Measurements from ENCODE around the gene PIAS4. TPM values are rescaled to one million over a fixed set of nuclear protein-coding genes. Genes with fewer than 3 reads are reported as not detected.

Gene PIAS4
- total and polyA plus RNA-seq, 9 of the 15 experiments (the other 6 are each of a cell fraction or from before 2014, with no cell fraction given) = 0.27 to 34.9 (median 14.4) TPM

DNA sequence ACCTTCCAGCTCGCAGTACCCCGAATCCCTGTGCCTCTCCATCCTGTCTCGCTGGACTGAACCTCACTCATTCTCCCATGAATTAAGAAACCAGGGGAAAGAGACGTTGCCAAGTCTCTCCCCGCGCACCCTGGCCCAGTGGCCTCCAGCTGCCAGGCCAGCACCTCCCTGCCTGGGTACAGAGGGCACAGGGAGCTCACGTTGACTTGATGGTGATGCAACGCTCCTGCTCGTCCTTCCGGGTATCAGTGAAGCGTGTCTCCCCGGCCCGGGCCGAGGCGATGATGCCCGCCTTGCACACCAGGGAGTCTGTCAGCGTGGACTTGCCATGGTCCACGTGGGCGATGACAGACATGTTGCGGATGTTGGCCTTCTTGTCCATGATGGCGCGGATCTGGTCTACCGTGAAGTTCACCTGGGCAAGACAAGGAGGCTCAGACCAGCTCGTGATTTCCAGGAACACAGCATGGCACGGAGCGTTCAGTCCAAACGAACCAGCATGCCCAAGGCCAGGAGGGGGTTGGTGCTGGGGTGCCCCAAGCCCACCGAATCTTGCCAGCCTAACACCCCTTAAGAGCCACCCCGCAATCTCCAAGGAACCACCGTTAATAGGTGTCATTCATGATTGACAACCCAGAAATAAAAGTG, 23.5 kb upstream of the PIAS4 start (continued):
- peak; percentile 88 for TF ChIP-seq ARID4B (CRISPR knock-in tag; IDR thresholded peaks at IDR 0.05)
- no peak for TF ChIP-seq ZNF41 (CRISPR knock-in tag; conservative IDR thresholded peaks at IDR 0.05)
- no peak for TF ChIP-seq ZNF282 (CRISPR knock-in tag; IDR thresholded peaks at IDR 0.05)
- no peak for TF ChIP-seq HMBOX1 (IDR thresholded peaks at IDR 0.05)
- TF ChIP-seq MCM5 (IDR thresholded peaks at IDR 0.05; ENCODE audit: low read depth) = no peak
- TF ChIP-seq ZFX (CRISPR knock-in tag; IDR thresholded peaks at IDR 0.05) = no peak
- no peak for TF ChIP-seq PPARD (CRISPR knock-in tag; IDR thresholded peaks at IDR 0.05)
- TF ChIP-seq IRF2 (CRISPR knock-in tag; IDR thresholded peaks at IDR 0.05) = peak; percentile 66; the same call in 1 of the 2 replicates
- TF ChIP-seq SAFB (IDR thresholded peaks at IDR 0.05; ENCODE audit: borderline replicate concordance, low read depth, low read length) = no peak
- TF ChIP-seq FIP1L1 (IDR thresholded peaks at IDR 0.05; ENCODE audit: low read depth, low read length, poor library complexity, severe bottlenecking) = peak; percentile 46
- no peak for TF ChIP-seq POLR3A (IDR thresholded peaks at IDR 0.05; ENCODE audit: borderline replicate concordance, extremely low read depth, insufficient read depth, insufficient read length)
- no peak for TF ChIP-seq ZNF766 (CRISPR knock-in tag; conservative IDR thresholded peaks at IDR 0.05)
- TF ChIP-seq SAP30 (IDR thresholded peaks at IDR 0.05; ENCODE audit: borderline replicate concordance, insufficient read depth, low read depth, low read length, poor library complexity, severe bottlenecking) = peak; percentile 64
- no peak for TF ChIP-seq RHOXF2B (CRISPR knock-in tag; conservative IDR thresholded peaks at IDR 0.05)
- TF ChIP-seq CHD1 (IDR thresholded peaks at IDR 0.05; ENCODE audit: low read length) = peak; percentile 28
- TF ChIP-seq ZBTB1 (CRISPR knock-in tag; IDR thresholded peaks at IDR 0.05; ENCODE audit: borderline replicate concordance, low read depth) = no peak
- 0 out of 2 replicates have a peak, but pooled peaks have one; percentile 22 for TF ChIP-seq MXI1 (IDR thresholded peaks at IDR 0.05; ENCODE audit: low read depth, low read length)
- no peak for TF ChIP-seq BDP1 (IDR thresholded peaks at IDR 0.05; ENCODE audit: insufficient read depth, insufficient read length)
- TF ChIP-seq SMARCE1 (IDR thresholded peaks at IDR 0.05) = no peak
- no peak for TF ChIP-seq RBM15 (IDR thresholded peaks at IDR 0.05; ENCODE audit: insufficient read depth, low read length)
- no peak for TF ChIP-seq NR2C1 (IDR thresholded peaks at IDR 0.05)
- TF ChIP-seq NR2C1 (tag; IDR thresholded peaks at IDR 0.05) = no peak
- TF ChIP-seq RBM17 (IDR thresholded peaks at IDR 0.05; ENCODE audit: borderline replicate concordance, low read depth, low read length) = no peak
- no peak for TF ChIP-seq MTA2 (IDR thresholded peaks at IDR 0.05; ENCODE audit: low read depth)
- TF ChIP-seq, protein P1, sequence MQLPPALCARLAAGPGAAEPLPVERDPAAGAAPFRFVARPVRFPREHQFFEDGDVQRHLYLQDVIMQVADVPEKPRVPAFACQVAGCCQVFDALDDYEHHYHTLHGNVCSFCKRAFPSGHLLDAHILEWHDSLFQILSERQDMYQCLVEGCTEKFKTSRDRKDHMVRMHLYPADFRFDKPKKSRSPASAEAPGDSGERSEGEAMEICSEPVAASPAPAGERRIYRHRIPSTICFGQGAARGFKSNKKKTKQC (CRISPR knock-in tag; IDR thresholded peaks at IDR 0.05) = peak; percentile 85; the same call in 1 of the 2 replicates
